Transverse colon (tissue), 4 donors: ENCODE results near the gene P2RY1. TPM values are rescaled to one million over a fixed set of nuclear protein-coding genes. Genes with fewer than 3 reads are reported as not detected.

Experiments
- DNase-seq: peaks from one replicate; pipeline ENCODE4 v3.0.0-alpha.2; 2019
- H3K27ac ChIP-seq, 4 donors: fragments of 200-600 bp; sonication (generic); 2 replicates each; pipeline ENCODE4 v1.5.1; 2016 to 2018; ENCODE audit warnings: inconsistent platforms in 4 of 4
- H3K27me3 ChIP-seq: fragments of 200-600 bp; sonication (generic); 2 replicates; pipeline ENCODE4 v1.5.1; 2017; ENCODE audit warnings: inconsistent platforms
- H3K36me3 ChIP-seq, 4 donors: fragments of 200-600 bp; sonication (generic); 2 replicates each; pipeline ENCODE4 v1.5.1; 2017 to 2019; ENCODE audit warnings: inconsistent platforms in 4 of 4
- H3K4me1 ChIP-seq, 4 donors: fragments of 200-600 bp; sonication (generic); 2 replicates each; pipeline ENCODE4 v1.5.1; 2017 to 2020; ENCODE audit warnings: inconsistent platforms in 4 of 4
- H3K4me3 ChIP-seq, 4 donors: fragments of 200-600 bp; sonication (generic); 1 replicate in 1 of 4; 2 replicates in 3 of 4; pipeline versions ENCODE4 v1.5.1 to v1.6.1; 2017 to 2019; ENCODE audit warnings: inconsistent platforms in 4 of 4
- H3K9me3 ChIP-seq, 2 donors: fragments of 200-600 bp; sonication (generic); 2 replicates each; pipeline ENCODE4 v1.5.1; 2017 to 2019; ENCODE audit warnings: inconsistent platforms in 2 of 2
- EP300 ChIP-seq: sonication (generic); formaldehyde crosslinking; IDR thresholded peaks from one replicate; pipeline ENCODE4 v1.6.1; 2017; ENCODE audit warnings: antibody characterized with exemption, low read depth
- POLR2A ChIP-seq: fragments of 450-650 bp; IDR thresholded peaks from one replicate; pipeline ENCODE4 v1.6.1; 2016; ENCODE audit warnings: antibody characterized with exemption, mild to moderate bottlenecking, moderate library complexity
- POLR2AphosphoS5 ChIP-seq, 3 donors: sonication (generic); formaldehyde crosslinking; IDR thresholded peaks; one replicate each; pipeline ENCODE4 v1.6.1; 2016; ENCODE audit warnings: antibody characterized with exemption in 3 of 3
- WGBS, 2 donors: methylation state at CpG; one replicate each; pipeline ENCODE4 v1.1.5; 2018; ENCODE audit warnings: low coverage in 1 of 2; 5-methylcytosine and 5-hydroxymethylcytosine counted together
- in situ Hi-C, 4 donors: fragments of 200-750 bp; cut with MboI; loops; one replicate each; pipeline versions ENCODE4 v1.15.0 to v1.15.1; 2017; ENCODE audit warnings: low sequenced_read_pairs in 3 of 4, low pct_ligation_motif_present in 1 of 4, low pct_unique_long_range_greater_than_20kb in 1 of 4
- intact Hi-C: fragments of 100-400 bp; cut with DNase I; formaldehyde crosslinking; loops from one replicate; pipeline ENCODE4 v1.15.1; 2023; ENCODE audit warnings: low total_unique reads
- total RNA-seq, 4 donors: library from RNA; depleted of rRNA; stranded (reverse); fragments of >200 nt; gene quantifications; one replicate each; pipeline ENCODE4 v1.1.0, GENCODE V29; 2016
- TF ChIP-seq, protein P1 (sequence below), 5 experiments: fragments of 200-600 bp in 3 of 5; fragments of 450-650 bp in 2 of 5; sonication (generic) in 3 of 5; IDR thresholded peaks; 1 replicate in 2 of 5; 2 replicates in 3 of 5; pipeline ENCODE4 v1.5.1; 2016 to 2017; ENCODE audit warnings: antibody characterized with exemption in 5 of 5, inconsistent platforms in 3 of 5, mild to moderate bottlenecking in 2 of 5, moderate library complexity in 1 of 5

P2RY1 gene, protein sequence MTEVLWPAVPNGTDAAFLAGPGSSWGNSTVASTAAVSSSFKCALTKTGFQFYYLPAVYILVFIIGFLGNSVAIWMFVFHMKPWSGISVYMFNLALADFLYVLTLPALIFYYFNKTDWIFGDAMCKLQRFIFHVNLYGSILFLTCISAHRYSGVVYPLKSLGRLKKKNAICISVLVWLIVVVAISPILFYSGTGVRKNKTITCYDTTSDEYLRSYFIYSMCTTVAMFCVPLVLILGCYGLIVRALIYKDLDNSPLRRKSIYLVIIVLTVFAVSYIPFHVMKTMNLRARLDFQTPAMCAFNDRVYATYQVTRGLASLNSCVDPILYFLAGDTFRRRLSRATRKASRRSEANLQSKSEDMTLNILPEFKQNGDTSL
- total RNA-seq = 10 to 100 TPM; 22.3 to 37.0 (median 32.7) TPM

- peak; percentile 82 for DNase-seq
- intact Hi-C loops = no loop called here
- no peaks in the 10 kb centered on the region for H3K9me3 ChIP-seq
- H3K27ac ChIP-seq = peak within 1 kb of the TSS; percentile 85 to 92 (median 88)
- WGBS, 2 donors = 2% methylated on average over 78 of the region's 81 CpGs; no CpG with 5 or more reads in 1 of the 2 donors
- H3K4me3 ChIP-seq = peak within 1 kb of the TSS; percentile 61 to 96 (median 70)
- no peak for TF ChIP-seq EP300
- TF ChIP-seq POLR2A = peak; percentile 80
- TF ChIP-seq POLR2AphosphoS5 (IDR thresholded peaks at IDR 0.05) = peak; percentile 76 to 79 (median 79)
- TF ChIP-seq, protein P1, sequence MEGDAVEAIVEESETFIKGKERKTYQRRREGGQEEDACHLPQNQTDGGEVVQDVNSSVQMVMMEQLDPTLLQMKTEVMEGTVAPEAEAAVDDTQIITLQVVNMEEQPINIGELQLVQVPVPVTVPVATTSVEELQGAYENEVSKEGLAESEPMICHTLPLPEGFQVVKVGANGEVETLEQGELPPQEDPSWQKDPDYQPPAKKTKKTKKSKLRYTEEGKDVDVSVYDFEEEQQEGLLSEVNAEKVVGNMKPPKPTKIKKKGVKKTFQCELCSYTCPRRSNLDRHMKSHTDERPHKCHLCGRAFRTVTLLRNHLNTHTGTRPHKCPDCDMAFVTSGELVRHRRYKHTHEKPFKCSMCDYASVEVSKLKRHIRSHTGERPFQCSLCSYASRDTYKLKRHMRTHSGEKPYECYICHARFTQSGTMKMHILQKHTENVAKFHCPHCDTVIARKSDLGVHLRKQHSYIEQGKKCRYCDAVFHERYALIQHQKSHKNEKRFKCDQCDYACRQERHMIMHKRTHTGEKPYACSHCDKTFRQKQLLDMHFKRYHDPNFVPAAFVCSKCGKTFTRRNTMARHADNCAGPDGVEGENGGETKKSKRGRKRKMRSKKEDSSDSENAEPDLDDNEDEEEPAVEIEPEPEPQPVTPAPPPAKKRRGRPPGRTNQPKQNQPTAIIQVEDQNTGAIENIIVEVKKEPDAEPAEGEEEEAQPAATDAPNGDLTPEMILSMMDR (IDR thresholded peaks at IDR 0.05) = peak; percentile 7 to 34 (median 19)
- H3K4me1 ChIP-seq = peaks cover 0 to 30% (median 7%) of the 10 kb centered on the region in 4 donors
- in situ Hi-C loops = no loop called here
- H3K27me3 ChIP-seq = peaks cover 5% of the 10 kb centered on the region
- H3K36me3 ChIP-seq = no peaks in the 10 kb centered on the region
Measured at GRCh38 chr3:152834776-152835600, at the start of gene P2RY1. P2RY1 (plus strand) TSS chr3:152835131; CDS start chr3:152835783, 652 bp downstream.

DNA sequence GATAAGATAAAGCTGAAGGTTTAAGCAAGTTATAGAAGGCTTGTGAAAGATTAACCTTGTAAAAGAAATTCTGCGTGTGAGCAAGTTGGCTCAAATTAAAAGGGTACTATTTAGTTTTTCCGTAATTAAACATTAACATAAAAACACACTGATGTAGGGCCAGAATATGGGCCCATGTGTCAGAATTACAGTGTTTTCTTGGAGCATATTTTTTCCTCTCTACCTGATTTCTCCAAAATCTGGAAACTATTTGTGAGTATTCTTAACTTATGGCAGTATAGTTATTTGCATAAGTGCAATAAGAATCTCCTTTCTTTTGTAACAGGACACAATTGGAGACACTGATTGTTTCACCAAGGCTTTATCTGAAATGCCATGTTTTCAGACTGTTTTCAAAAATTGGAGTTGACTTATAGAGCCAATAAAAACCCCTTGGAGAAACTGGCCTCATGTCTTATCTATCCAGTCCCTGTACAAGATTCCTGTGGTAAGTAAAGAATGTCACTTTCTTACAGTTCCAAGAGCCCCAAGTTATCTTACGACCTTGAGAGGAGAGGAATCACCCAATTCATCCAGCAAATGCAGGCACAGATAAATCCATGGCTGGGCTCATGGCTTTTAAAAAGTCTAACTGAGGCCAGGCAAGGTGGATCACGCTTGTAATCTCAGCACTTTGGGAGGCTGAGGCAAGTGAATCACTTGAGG is 47.8 kb upstream of the P2RY1 start:
- Histone ChIP-seq H3K4me1 (no peaks in the 10 kb centered on the region), H3K36me3 (no peaks in the 10 kb centered on the region), H3K27me3 (no peaks in the 10 kb centered on the region), H3K27ac (no peak overlapping the region), H3K9me3 (peaks cover 5 to 6% of the 10 kb centered on the region in 2 donors), H3K4me3 (no peak overlapping the region)
- TF ChIP-seq, protein P1 (IDR thresholded peaks at IDR 0.05) = no peak
- TF ChIP-seq POLR2A (no peak), EP300 (no peak), POLR2AphosphoS5 (IDR thresholded peaks at IDR 0.05) (no peak)
- in situ Hi-C loops (no loop called here), intact Hi-C loops (no loop called here)
- WGBS, 2 donors = 49 to 72% methylated on average over 3 to 4 of the region's 4 CpGs
- no peak for DNase-seq

DNA sequence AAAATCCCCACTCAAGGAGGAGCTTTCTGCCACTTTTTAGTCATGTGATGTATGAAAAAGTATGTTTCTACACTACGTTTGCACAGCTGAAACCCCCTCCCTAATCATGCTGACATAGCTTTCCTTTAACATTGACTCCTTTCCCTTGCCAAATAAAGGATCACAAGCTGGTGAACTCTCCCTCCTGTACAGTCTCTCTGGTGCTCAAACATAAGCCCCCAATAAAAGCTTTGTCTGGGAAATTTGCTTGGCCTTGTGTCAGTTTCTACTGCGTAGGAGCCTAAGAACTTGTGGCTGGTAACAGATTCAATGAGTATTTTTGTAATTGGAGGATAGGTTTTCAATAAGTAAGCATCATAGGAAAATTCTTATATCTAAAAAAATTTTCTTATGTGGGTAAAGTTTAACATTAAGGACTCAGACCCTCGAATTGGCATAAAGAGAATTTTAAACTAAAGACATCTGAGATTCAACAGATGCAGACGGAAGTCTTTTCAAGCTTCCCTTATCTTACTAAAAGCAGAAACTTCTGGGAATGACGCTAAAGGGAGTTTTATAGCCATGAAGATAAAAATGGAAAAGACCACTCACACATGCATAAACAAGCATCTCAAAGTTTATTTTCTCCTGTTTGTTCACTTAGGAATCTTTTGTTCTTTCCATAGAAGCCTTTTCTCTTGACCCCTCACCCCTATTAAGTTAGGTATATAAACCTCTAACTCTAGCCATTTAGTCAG is 44.1 kb upstream of the P2RY1 start:
- intact Hi-C loops = no loop called here
- DNase-seq = no peak
- WGBS, 2 donors = 71 to 73% methylated on average over 4 to 5 of the region's 5 CpGs
- TF ChIP-seq, protein P1 (IDR thresholded peaks at IDR 0.05) = no peak
- no peak for TF ChIP-seq POLR2A
- no peak for TF ChIP-seq POLR2AphosphoS5 (IDR thresholded peaks at IDR 0.05)
- no peak for TF ChIP-seq EP300
- in situ Hi-C loops = no loop called here
- Histone ChIP-seq H3K36me3 (no peaks in the 10 kb centered on the region), H3K4me1 (no peaks in the 10 kb centered on the region), H3K27ac (no peak overlapping the region), H3K9me3 (peaks cover 5 to 6% of the 10 kb centered on the region in 2 donors), H3K4me3 (no peak overlapping the region), H3K27me3 (no peaks in the 10 kb centered on the region)
